ENCODE data around the gene CNOT6.
"Not testable (repeated sequence)": the region's sequence is repeated elsewhere in the genome, so short reads cannot be mapped to it uniquely, and the experiment has no call there.

Gene CNOT6

GRCh38 chr5:180494060-180494509 lies at the start of gene CNOT6:
Gene CNOT6 (plus strand): TSS chr5:180494379. CDS start chr5:180529277, 34,898 bp downstream.
- DNase-seq, result peak; percentile 90 to 92

- no peak for DNase-seq
These were observed 39.4 kb upstream of the CNOT6 start for GRCh38 chr5:180454752-180455151.

- no peak for DNase-seq
These were observed 38.3 kb upstream of the CNOT6 start for GRCh38 chr5:180455872-180456271.

- no peak for DNase-seq
These were observed 37.4 kb upstream of the CNOT6 start for GRCh38 chr5:180456792-180457191.

- DNase-seq, result not testable (repeated sequence)
These were observed 35.1 kb upstream of the CNOT6 start for GRCh38 chr5:180458852-180459673.

- not testable (repeated sequence) for DNase-seq
These were observed 34.5 kb upstream of the CNOT6 start for GRCh38 chr5:180459674-180460142.

GRCh38 chr5:180460834-180461233 lies 33.3 kb upstream of the CNOT6 start:
- DNase-seq, result no peak

GRCh38 chr5:180461303-180461702 lies 32.9 kb upstream of the CNOT6 start:
- DNase-seq, result no peak

- no peak for DNase-seq
These were observed 30.8 kb upstream of the CNOT6 start for GRCh38 chr5:180463216-180463900.

- no peak for DNase-seq
These were observed 30.1 kb upstream of the CNOT6 start for GRCh38 chr5:180463916-180464602.

- no peak for DNase-seq
These were observed 29.6 kb upstream of the CNOT6 start for GRCh38 chr5:180464603-180464970.

- DNase-seq, result not testable (repeated sequence)
These were observed 29.1 kb upstream of the CNOT6 start for GRCh38 chr5:180465052-180465451.

- DNase-seq, result no peak
These were observed 27.9 kb upstream of the CNOT6 start for GRCh38 chr5:180466316-180466715.

GRCh38 chr5:180467028-180467975 lies 26.9 kb upstream of the CNOT6 start:
- DNase-seq, result no peak

GRCh38 chr5:180467989-180468731 lies 26.0 kb upstream of the CNOT6 start:
- DNase-seq, result no peak

- DNase-seq, result no peak
These were observed 25.2 kb upstream of the CNOT6 start for GRCh38 chr5:180468732-180469585.

- no peak for DNase-seq
These were observed 24.7 kb upstream of the CNOT6 start for GRCh38 chr5:180469586-180469865.

GRCh38 chr5:180469866-180470265 lies 24.3 kb upstream of the CNOT6 start:
- DNase-seq, result no peak

- DNase-seq, result no peak
These were observed 23.8 kb upstream of the CNOT6 start for GRCh38 chr5:180470361-180470760.

GRCh38 chr5:180470966-180471582 lies 23.1 kb upstream of the CNOT6 start:
- DNase-seq, result peak; percentile 40 to 45
